ENCODE measurements around the gene RUNX2. TPM values are rescaled to one million over a fixed set of nuclear protein-coding genes. Genes with fewer than 3 reads are reported as not detected.

The RUNX2 gene
- total and polyA plus RNA-seq, 2 of the 8 experiments (the other 6 are each of a cell fraction or from before 2014, with no cell fraction given), result 0.26 to 1.2 TPM

- TF ChIP-seq, protein P1, sequence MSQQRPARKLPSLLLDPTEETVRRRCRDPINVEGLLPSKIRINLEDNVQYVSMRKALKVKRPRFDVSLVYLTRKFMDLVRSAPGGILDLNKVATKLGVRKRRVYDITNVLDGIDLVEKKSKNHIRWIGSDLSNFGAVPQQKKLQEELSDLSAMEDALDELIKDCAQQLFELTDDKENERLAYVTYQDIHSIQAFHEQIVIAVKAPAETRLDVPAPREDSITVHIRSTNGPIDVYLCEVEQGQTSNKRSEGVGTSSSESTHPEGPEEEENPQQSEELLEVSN (IDR thresholded peaks at IDR 0.05), result no peak
- TF ChIP-seq POLR2AphosphoS5 (IDR thresholded peaks at IDR 0.05; ENCODE audit: low read depth, low read length) (no peak), SP1 (IDR thresholded peaks at IDR 0.05; ENCODE audit: low read depth, low read length) (no peak), YY1 (IDR thresholded peaks at IDR 0.05; ENCODE audit: low read depth, low read length) (no peak), ZNF274 (IDR thresholded peaks at IDR 0.05; ENCODE audit: borderline replicate concordance, extremely low read depth, low read length) (no peak), USF2 (IDR thresholded peaks at IDR 0.05; ENCODE audit: low read length) (no peak)
Measured at GRCh38 chr6:45658958-45659357, 330.8 kb downstream of the RUNX2 start (continued).

Data from H1 (cell line).